ENCODE results near the gene SPDYE6. TPM values are rescaled to one million over a fixed set of nuclear protein-coding genes. Genes with fewer than 3 reads are reported as not detected.
A peak's percentile ranks its signal among the peaks of the same experiment; 100 is the strongest.
"Not testable (repeated sequence)": the region's sequence is repeated elsewhere in the genome, so short reads cannot be mapped to it uniquely, and the experiment has no call there.

SPDYE6 gene
- total RNA-seq, 1 donor from 2014 or later, result not detected

DNA sequence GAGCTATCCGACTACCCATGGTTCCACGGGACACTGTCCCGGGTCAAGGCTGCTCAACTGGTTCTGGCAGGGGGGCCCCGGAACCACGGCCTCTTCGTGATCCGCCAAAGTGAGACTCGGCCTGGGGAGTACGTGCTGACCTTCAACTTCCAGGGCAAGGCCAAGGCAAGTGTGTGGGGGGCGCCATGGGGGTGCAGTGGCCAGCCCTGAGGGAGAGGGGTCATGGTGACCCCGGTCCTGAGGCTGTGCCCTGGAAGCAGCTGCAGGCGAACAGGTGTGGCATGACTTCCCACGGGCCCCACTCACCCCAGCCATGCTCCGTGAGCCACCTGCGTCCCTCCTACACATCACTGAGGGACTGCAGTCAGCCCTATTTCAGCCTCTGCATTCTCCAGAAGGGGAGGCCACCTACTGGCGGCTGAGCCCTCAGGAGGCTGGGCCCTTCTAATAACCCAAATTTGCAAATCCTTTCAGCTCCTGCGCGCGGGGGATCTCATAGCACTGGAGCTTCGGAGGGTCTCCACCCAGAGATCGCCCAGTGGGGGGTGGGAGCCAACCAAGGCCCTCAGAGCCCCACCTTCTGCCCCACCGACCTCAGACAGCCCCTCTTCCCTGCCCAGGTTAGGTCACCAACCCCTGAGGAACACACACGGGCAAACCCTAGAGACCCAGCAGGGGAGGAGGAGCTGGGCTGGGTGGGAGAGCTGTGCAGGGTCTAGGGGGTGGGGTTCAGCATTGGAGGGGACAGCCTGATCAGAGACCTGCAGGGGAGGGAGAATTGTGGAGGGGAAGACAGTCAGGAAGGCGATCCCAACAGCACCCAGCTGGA is 38.8 kb downstream of the SPDYE6 start:
- DNase-seq, result no peak

DNA sequence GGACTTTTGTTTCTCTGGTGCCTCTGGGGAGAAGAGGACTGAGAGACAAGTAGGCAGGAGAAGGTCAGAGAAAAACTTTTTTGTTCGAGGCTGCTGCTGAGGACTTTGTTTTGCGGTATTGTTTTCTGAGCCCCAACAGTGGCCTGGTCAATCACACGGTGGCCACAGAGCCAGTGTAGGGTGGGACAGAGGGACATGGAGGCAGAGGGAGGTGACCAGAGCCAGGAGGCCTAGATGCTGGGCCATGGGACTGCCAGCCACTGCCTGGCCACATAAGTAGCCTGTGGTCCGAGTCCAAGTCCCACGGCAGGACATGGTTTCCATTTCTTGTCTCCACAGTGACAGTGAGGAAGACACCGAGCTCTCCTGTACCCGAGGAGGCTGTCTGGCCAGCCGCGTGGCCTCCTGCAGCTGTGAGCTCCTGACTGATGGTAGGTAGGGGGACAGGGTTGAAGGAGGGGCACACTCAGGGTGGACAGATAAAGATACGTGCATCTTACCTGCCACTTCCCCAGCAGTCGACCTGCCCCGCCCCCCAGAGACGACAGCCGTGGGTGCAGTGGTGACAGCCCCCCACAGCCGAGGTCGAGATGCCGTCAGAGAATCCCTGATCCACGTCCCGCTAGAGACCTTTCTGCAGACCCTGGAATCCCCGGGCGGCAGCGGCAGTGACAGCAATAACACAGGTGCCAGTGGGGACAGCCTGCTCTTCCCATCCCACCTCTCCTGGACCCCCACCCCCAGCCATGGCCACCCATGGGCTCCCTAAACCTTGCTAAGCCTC is 42.1 kb downstream of the SPDYE6 start:
- DNase-seq, result no peak

DNA sequence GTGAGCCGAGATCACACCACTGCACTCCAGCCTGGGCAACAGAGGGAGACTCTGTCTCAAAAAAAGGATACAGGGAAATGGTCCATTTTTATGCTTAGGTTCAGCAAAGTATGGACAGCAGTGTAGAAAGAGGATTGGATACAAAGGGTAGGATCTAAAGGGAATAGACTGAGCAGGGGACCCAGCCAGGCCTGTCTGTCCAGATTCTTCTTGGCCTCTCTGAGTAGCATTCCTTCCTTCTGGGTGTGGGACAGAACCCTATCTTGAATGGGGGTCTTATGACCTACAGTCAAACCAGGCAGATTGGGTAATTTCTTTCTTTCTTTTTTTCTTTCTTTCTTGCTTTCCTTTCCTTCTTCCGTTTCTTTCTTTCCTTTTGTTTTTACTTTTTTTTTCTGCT is 43.9 kb downstream of the SPDYE6 start:
- no peak for DNase-seq

DNA sequence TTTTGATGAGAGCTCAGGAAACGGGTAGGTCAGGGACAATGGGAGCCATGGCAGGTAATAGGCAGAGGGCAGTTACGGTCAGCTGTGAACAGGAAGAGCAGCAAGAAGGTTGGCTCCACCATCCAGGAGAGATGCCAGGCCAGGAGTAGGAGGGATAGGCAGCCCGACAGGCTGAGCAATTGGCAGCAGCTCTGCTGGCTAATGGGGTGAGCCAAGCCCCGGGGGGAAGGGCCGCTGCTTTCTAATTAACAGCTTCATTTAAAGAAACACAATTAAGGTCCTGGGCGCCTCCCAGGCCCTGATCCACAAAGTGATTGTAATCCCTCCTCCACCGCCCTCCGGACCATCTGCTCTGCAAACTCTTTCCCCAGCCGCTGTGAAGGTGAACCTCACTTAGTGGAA is 45.8 kb downstream of the SPDYE6 start:
- DNase-seq, result no peak

DNA sequence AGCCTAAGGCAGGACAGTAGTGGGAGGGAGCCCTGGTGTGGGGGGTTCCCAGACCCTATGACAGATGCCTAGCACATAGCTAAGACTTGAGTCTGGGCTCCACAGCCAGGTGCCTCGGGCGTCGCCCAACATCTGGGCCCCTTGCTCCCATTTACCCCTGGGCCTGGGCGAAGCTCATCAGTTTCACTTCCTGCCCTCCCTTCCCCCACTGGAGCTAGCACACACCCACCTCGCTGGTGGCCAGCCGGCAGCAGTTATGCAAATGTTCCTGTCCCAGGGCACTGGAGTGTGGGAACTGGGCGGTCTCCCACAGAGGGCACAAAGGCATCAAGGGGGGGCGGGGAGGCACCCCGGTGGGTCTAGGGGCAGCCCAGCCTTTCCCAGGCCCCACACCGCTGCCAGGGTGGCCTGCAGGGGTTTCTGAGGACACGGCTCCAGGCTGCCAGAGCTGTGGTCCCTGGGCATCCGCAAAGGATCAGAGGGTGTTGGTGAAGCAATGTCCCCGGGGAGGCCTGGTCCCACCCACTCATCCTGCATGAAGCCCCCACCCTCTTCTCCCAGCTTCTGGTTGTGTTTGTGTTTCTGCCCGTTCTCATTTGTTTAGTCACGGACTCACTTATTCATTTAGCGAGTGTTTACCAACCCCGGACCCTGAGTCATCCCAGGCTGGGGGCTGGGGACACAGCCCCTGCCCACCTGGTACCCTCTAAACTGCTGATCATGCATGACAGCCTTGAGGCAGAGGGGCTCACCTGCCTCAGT is 49.1 kb downstream of the SPDYE6 start:
- peak; percentile 34 for DNase-seq

DNA sequence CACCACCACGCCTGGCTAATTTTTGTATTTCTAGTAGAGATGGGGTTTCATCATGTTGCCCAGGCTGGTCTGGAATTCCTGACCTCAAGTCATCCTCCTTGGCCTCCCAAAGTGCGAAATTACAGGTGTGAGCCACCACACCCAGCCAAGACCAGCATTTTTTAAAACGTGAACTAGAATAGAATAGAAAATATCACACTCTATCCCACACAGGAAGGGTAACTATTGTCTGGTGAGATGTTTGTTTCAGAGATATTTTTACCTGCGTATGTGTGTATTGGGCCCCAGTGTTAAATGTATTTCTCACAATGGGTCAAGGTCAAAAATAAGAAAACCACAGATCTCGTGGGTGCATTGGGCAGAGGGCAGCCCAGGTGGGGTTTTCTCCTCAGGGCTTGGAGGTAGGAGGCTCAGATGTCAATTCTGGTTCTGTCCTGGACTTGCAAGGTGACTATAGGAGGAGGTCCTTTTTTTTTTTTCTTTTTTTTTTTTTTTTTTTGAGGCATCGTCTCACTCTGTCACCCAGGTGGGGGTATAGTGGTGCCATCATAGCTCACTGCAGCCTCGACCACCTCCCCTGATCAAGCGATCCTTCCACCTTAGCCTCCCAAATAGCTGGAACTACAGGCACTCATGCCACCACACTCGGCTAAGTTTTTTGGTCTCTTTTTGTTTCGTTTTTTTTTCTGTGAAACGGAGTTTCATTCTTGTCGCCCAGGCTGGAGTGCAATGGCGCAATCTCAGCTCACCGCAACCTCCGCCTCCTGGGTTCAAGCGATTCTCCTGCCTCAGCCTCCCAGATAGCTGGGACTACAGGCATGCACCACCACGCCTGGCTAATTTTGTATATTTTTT is 50.6 kb downstream of the SPDYE6 start:
- DNase-seq, result no peak

DNA sequence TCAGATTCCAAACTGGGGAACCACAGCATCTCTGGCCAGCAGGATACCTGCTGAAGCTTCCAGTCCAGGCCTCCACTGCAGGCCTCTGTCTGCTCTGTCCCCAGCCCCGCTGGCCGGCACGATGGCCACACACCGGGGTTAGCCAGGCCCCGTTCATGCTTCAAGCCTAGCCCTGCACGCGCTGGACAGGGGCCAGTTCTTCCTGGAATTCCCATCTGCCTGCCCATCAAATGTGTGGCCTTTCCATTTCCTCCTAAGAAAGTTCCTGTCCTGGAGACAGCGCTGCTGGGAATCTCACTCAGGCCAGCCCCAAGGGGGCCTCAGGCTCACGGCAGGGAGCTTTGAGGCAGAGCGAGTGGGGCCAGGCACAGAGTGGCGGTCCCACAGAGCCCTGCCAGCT is 51.6 kb downstream of the SPDYE6 start:
- DNase-seq, result peak; percentile 62

DNA sequence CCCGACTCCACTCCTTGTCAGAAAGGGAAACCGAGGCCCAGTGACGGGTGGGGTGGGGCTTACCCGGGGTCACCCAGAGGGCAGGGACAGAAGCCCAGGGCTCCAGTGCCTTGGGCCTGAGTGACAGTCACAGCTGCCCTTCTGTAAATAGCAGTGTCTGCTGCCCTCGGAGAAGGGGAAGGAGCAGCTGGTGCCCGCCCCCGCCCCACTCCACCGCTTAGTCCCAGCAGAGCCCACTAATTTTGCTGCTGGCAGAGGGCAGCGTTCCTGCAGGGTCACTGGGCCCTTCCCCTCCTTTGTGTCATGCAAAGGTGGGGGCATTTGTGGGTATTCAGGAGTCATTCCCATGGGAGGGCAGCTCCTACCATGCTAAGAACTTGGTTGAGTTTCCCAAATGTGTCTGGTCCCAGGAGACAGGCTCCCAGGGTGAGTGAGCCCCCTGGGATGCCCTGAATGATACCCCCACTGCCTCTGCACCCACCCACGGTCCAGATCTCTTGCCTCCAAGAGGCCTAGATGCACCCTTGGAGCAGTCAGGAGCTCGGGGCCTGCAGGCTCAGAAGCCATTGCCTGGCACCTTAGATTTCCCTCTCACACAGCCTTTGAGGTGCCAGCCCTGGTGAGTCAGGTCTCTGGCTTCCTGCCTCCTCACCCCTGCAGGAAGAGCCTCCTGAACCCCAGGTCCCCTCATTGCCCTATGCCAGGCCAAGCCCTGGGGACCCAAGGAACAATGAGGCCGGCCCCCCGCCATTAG is 52.4 kb downstream of the SPDYE6 start:
- no peak for DNase-seq

DNA sequence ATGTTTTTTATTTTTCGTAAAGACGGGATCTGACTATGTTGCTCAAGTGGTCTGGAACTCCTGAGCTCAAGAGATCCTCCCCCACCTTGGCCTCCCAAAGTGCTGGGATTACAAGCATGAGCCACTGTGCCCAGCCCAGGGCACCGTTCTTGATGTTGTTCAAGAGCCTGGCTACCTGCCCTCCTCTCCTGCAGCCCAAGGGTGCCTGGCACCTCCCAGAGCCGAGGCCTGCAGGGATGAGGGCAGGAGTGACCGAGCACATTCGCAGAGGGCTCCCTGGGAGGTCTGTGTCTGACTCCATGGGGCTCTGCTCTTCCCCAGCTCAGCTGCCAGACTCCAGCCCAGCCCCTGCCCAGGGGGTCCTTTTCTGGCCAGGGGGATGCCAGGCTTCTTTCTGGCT is 54.2 kb downstream of the SPDYE6 start:
- DNase-seq, result no peak

DNA sequence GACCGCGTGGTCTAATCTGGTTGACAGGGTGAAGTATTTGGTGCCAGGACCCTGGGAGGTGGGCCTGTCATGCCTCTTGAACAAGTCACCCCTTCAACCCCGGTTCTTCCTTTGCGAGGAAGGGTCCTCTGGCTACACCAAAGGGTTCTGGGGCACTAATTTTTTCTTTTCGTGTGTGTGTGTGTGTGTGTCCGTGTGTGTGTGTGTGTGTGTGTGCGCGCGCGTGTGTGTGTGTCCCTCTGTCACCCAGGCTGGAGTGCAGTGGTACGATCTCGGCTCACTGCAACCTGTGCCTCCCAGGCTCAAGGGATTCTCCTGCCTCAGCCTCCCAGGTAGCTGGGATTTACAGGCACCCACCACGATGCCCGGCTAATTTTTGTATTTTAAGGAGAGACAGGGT is 54.9 kb downstream of the SPDYE6 start:
- DNase-seq, result not testable (repeated sequence)

DNA sequence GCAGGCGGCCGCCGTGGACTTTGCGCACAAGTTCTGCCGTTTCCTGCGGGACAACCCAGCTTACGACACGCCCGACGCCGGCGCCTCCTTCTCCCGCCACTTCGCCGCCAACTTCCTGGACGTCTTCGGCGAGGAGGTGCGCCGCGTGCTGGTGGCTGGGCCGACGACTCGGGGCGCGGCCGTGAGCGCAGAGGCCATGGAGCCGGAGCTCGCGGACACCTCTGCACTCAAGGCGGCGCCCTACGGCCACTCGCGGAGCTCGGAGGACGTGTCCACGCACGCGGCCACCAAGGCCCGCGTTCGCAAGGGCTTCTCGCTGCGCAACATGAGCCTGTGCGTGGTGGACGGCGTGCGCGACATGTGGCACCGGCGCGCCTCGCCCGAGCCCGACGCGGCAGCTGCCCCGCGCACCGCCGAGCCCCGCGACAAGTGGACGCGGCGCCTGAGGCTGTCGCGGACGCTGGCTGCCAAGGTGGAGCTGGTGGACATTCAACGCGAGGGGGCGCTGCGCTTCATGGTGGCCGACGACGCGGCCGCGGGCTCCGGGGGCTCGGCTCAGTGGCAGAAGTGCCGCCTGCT is 55.5 kb downstream of the SPDYE6 start:
- DNase-seq, result peak; percentile 51

DNA sequence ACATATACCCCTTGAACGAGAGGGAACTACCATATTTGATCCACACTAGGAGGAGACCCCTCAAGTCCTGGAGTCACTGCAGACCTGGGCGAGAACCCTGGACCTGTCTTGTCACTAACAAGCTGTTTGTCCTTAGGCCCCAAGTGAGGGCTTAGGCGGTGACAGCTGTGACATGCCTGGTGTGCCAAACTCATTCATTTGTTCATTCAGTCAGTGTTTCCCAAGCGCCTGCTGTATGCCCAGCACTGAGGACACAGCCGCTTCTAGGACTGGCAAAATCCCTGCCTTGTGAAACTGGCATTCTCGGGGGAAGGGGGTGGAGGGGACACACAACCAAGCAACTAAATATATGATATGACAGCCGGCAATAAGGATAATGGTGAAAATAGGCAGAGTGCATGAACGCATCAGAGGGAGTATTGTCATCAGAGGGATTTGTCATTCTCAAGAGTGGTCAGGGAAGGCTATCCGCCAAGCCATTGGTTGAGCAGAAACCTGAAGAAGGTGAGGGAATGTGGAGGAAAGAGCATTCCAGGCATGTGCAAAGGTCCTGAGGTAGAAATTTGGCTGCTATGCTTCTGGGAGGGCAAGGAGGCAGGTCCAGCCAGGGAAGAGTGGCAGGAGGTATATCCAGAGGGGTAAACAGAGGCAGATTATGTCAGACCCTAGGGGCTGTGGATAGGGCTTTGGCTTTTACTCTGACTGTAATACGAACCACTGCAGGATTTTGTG is 58.6 kb downstream of the SPDYE6 start:
- DNase-seq, result no peak

DNA sequence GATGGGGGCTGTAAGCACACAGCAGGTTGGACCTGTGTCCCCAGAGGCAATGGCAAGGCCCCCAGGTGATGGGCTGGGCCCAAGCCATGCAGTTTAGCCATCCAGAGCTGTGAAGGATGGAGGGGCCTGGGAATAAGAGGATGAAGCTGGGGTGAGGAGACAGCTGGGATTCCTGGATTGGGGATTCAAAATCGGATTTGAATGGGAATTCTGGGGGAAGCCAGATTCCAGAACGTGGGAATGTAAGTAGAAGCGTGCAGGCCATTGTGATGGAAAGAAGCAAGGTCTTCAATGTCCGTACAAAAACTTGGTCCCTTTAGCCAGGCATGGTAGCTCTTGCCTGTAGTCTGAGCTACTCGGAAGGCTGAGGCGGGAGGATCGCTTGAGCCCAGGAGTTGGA is 59.7 kb downstream of the SPDYE6 start:
- DNase-seq, result no peak

DNA sequence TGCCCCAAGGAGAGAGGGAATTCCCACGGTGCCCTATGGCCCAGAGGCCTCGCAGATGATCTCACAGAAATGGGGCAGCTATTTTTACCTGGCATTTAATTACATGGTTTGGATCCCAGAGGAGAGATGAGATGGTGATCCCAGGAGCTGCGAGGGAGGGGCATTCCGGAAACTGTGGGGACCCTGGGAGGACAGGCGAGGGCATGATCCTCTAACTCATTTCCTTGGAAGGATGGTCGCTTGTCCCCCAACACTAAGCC is 60.1 kb downstream of the SPDYE6 start:
- no peak for DNase-seq

Other genes starting within 250 kb of the SPDYE6 start
- 2.5 and 4.4 TPM in 2 replicates for gene SH2B2, start 69.6 kb downstream of the SPDYE6 start, total RNA-seq
- 15.9 and 18.0 TPM in 2 replicates for gene PRKRIP1, start 39.9 kb upstream of the SPDYE6 start, total RNA-seq
- gene ORAI2, start 77.1 kb upstream of the SPDYE6 start, total RNA-seq, result 94.3 and 147 TPM in 2 replicates
- gene ALKBH4, start 108.4 kb upstream of the SPDYE6 start, total RNA-seq, result 11.6 and 25.5 TPM in 2 replicates
- gene LRWD1, start 108.5 kb upstream of the SPDYE6 start, total RNA-seq, result 21.6 and 28.8 TPM in 2 replicates
- gene POLR2J, start 122.5 kb upstream of the SPDYE6 start, total RNA-seq, result 19.9 and 22.4 TPM in 2 replicates
- gene RASA4B, start 161.3 kb upstream of the SPDYE6 start, total RNA-seq, result 10.1 and 13.1 TPM in 2 replicates
- 2.3 and 2.7 TPM in 2 replicates for gene UPK3BL2, start 187.3 kb upstream of the SPDYE6 start, total RNA-seq
- not detected in 2 replicates for gene SPDYE2, start 194.8 kb upstream of the SPDYE6 start, total RNA-seq
- 25.5 and 36.4 TPM in 2 replicates for gene POLR2J3, start 216.1 kb upstream of the SPDYE6 start, total RNA-seq

Data from dermis blood vessel endothelial cell (primary cell).